ENCODE measurements around the gene JARID2. TPM values are rescaled to one million over a fixed set of nuclear protein-coding genes. Genes with fewer than 3 reads are reported as not detected.

JARID2 gene
- total RNA-seq, 2 experiments from 2014 or later = 19.0 to 19.5 TPM

DNA sequence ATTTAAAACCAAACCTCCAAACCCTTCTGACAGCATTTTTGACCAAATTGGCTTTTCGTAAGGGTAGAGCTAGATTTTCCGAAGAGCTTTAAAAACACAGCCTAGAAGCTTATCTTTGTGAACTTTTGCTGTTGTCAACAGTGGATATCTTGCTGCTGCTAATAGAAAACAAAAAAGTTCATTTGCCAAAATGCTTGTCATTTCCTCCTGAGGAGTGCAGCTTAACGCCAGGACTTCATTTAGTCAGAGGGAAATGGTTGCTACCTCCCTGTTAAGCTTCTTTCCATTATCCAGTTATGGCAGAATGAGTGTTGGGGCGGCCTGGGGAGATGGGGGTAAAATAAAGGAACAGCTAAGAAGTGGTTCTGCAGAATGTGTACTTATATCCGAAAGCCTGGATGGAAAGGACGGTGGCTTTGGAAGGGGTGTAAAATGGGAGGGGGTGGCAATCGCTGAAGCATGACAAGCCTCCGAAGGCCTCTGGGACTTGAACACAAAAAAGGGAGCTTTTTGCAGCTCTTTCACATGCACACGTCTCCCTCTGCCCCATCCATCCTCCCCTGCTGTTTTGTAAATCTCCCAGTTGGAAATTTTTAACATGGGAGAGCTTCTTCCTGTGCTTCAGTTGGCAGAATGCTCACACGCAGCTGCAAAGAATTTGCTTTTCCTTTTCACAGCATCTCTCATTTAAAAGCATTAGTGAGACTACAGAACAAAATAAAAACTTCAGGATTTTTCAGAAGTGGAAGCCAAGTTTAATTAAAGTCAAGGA, 22.5 kb downstream of the JARID2 start:
- Histone ChIP-seq H3K36me3 (ENCODE audit: insufficient read depth, low read length) (no peaks in the 10 kb centered on the region), H3K4me2 (ENCODE audit: low read length) (peak overlapping the region; percentile 65), H2AFZ (ENCODE audit: low read length) (no peak overlapping the region), H3K9me2 (ENCODE audit: insufficient read depth, low read length) (no peaks in the 10 kb centered on the region), H3K4me3 (ENCODE audit: low read depth, low read length, poor library complexity, severe bottlenecking) (peak overlapping the region; percentile 19), H3K9me3 (ENCODE audit: low read length) (no peaks in the 10 kb centered on the region), H3K4me1 (ENCODE audit: insufficient read depth, low read length, poor library complexity, severe bottlenecking) (peaks cover 69% of the 10 kb centered on the region), H3K27ac (ENCODE audit: low read depth, low read length, poor library complexity, severe bottlenecking) (peak overlapping the region; percentile 36), H4K20me1 (ENCODE audit: insufficient read depth, low read length) (peaks cover 12% of the 10 kb centered on the region; the same call in 1 of the 2 replicates), H3K79me2 (ENCODE audit: insufficient read depth, low read depth, low read length) (peaks cover 77% of the 10 kb centered on the region)
- TF ChIP-seq, protein P1, sequence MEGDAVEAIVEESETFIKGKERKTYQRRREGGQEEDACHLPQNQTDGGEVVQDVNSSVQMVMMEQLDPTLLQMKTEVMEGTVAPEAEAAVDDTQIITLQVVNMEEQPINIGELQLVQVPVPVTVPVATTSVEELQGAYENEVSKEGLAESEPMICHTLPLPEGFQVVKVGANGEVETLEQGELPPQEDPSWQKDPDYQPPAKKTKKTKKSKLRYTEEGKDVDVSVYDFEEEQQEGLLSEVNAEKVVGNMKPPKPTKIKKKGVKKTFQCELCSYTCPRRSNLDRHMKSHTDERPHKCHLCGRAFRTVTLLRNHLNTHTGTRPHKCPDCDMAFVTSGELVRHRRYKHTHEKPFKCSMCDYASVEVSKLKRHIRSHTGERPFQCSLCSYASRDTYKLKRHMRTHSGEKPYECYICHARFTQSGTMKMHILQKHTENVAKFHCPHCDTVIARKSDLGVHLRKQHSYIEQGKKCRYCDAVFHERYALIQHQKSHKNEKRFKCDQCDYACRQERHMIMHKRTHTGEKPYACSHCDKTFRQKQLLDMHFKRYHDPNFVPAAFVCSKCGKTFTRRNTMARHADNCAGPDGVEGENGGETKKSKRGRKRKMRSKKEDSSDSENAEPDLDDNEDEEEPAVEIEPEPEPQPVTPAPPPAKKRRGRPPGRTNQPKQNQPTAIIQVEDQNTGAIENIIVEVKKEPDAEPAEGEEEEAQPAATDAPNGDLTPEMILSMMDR (conservative IDR thresholded peaks at IDR 0.05; ENCODE audit: low read length) = no peak
- TF ChIP-seq EZH2phosphoT487 (IDR thresholded peaks at IDR 0.05; ENCODE audit: borderline replicate concordance, low read depth, low read length) = no peak
- POLR2A ChIA-PET = interaction anchor here (0.7 to 6.0 kb wide), 10 partner anchors 9 to 56 kb away, joined by 3 to 49 read pairs (median 4); no protein-coding TSS in a partner anchor
- intact Hi-C loops (cut with micrococcal nuclease; ENCODE audit: unreplicated experiment) = loop anchor here (5.0 kb wide), 1 partner anchor 59 kb away; no protein-coding TSS in a partner anchor
- BruUV-seq (replicated peaks) = no TSS peak
- CTCF ChIA-PET (ENCODE audit: unreplicated experiment) = interaction anchor here (0.7 to 0.9 kb wide), 2 partner anchors 12 to 15 kb away, joined by 3 read pairs; no protein-coding TSS in a partner anchor
- no peak for DNase-seq (ENCODE audit: low spot score)

DNA sequence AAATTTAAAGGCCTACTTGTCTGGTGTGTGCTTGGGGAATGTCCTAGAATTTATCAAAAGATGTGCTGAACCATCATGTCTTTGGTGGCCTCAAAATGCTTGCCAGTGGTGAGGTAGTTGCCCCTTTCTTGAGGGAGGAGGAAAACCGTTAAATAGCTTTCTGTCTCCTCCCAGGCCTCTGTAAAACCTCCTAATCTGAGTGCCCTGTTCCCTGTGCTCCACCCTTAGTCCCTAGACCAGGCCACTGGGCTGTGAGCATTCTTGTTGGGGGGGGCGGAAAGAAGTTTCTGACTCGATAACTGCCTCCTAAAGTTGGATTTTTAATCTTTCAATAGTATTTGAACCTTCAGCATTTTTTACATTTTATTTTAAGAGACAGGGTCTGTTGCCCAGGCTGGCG, 23.1 kb downstream of the JARID2 start:
- Histone ChIP-seq H4K20me1 (ENCODE audit: insufficient read depth, low read length) (peaks cover 12% of the 10 kb centered on the region; the same call in 1 of the 2 replicates), H3K4me3 (ENCODE audit: low read depth, low read length, poor library complexity, severe bottlenecking) (peak overlapping the region; percentile 19), H3K9me2 (ENCODE audit: insufficient read depth, low read length) (no peaks in the 10 kb centered on the region), H3K79me2 (ENCODE audit: insufficient read depth, low read depth, low read length) (peaks cover 73% of the 10 kb centered on the region), H3K4me2 (ENCODE audit: low read length) (peak overlapping the region; percentile 65), H3K4me1 (ENCODE audit: insufficient read depth, low read length, poor library complexity, severe bottlenecking) (peaks cover 64% of the 10 kb centered on the region), H3K36me3 (ENCODE audit: insufficient read depth, low read length) (no peaks in the 10 kb centered on the region), H3K9me3 (ENCODE audit: low read length) (no peaks in the 10 kb centered on the region), H3K27ac (ENCODE audit: low read depth, low read length, poor library complexity, severe bottlenecking) (peak overlapping the region; percentile 36), H2AFZ (ENCODE audit: low read length) (no peak overlapping the region)
- ChIA-PET POLR2A (interaction anchor here (0.7 to 6.0 kb wide), 7 partner anchors 10 to 102 kb away, joined by 3 to 49 read pairs (median 4); no protein-coding TSS in a partner anchor), CTCF (ENCODE audit: unreplicated experiment) (no interaction called here)
- BruUV-seq (replicated peaks) = no TSS peak
- TF ChIP-seq, protein P1 (conservative IDR thresholded peaks at IDR 0.05; ENCODE audit: low read length) = no peak
- TF ChIP-seq EZH2phosphoT487 (IDR thresholded peaks at IDR 0.05; ENCODE audit: borderline replicate concordance, low read depth, low read length) = no peak
- DNase-seq (ENCODE audit: low spot score) = no peak
- intact Hi-C loops (cut with micrococcal nuclease; ENCODE audit: unreplicated experiment) = loop anchor here (5.0 kb wide), 1 partner anchor 58 kb away; no protein-coding TSS in a partner anchor
